CD4-positive, CD25-positive, alpha-beta regulatory T cell (primary cell): ENCODE data around the gene CIROP. TPM values are rescaled to one million over a fixed set of nuclear protein-coding genes. Genes with fewer than 3 reads are reported as not detected.

Experiments
- ATAC-seq, 2 donors: fragments of 150-1000 bp; cut with Tn5 transposase; one replicate each; pipeline ENCODE4 v1.10.0; 2021; ENCODE audit warnings: low read depth in 2 of 2, moderate number of reproducible peaks in 2 of 2, moderate library complexity in 1 of 2
- DNase-seq, 3 donors: peaks; one replicate each; pipeline versions ENCODE4 v3.0.0 to v3.0.0-alpha.2; 2012 to 2022; ENCODE audit warnings: mixed read lengths in 1 of 3
- H3K27ac ChIP-seq: one replicate; pipeline ENCODE4 v1.7.0; 2013; ENCODE audit warnings: mild to moderate bottlenecking, low read length; ENCODE audit not compliant: insufficient read depth, poor library complexity, severe bottlenecking
- H3K27me3 ChIP-seq: one replicate; pipeline ENCODE4 v1.7.0; 2013; ENCODE audit warnings: low read length; ENCODE audit not compliant: control insufficient read depth, insufficient read depth
- H3K36me3 ChIP-seq: one replicate; pipeline ENCODE4 v1.7.0; 2013; ENCODE audit warnings: mild to moderate bottlenecking, low read length, moderate library complexity; ENCODE audit not compliant: control insufficient read depth, insufficient read depth
- H3K4me1 ChIP-seq: 2 replicates; pipeline ENCODE4 v1.7.0; 2013; ENCODE audit warnings: mild to moderate bottlenecking, low read length; ENCODE audit not compliant: insufficient read depth, control insufficient read depth, poor library complexity, severe bottlenecking
- H3K4me3 ChIP-seq: one replicate; pipeline ENCODE4 v1.7.0; 2013; ENCODE audit warnings: low read depth, mild to moderate bottlenecking, low read length, moderate library complexity
- H3K9me3 ChIP-seq, 2 experiments: 1 replicate in 1 of 2; 2 replicates in 1 of 2; pipeline ENCODE4 v1.7.0; 2013; ENCODE audit warnings: low read length in 2 of 2, mild to moderate bottlenecking in 1 of 2, moderate library complexity in 1 of 2; ENCODE audit not compliant: control insufficient read depth in 2 of 2
- H3K27ac Mint-ChIP-seq, 3 donors: one replicate each; pipeline ENCODE4 v1.8.0; 2020 to 2022; ENCODE audit warnings: mild to moderate bottlenecking in 3 of 3, mixed read lengths in 3 of 3, moderate library complexity in 2 of 3
- H3K27me3 Mint-ChIP-seq: one replicate; pipeline ENCODE4 v1.8.0; 2022; ENCODE audit warnings: mild to moderate bottlenecking, mixed read lengths
- H3K36me3 Mint-ChIP-seq: one replicate; pipeline ENCODE4 v1.8.0; 2020; ENCODE audit warnings: mixed read lengths
- H3K4me1 Mint-ChIP-seq, 4 donors: one replicate each; pipeline ENCODE4 v1.8.0; 2020 to 2022; ENCODE audit warnings: mixed read lengths in 4 of 4, mild to moderate bottlenecking in 1 of 4
- H3K4me3 Mint-ChIP-seq, 4 donors: one replicate each; pipeline ENCODE4 v1.8.0; 2020 to 2022; ENCODE audit warnings: mild to moderate bottlenecking in 4 of 4, mixed read lengths in 4 of 4, moderate library complexity in 3 of 4
- H3K9me3 Mint-ChIP-seq, 7 donors: one replicate each; pipeline ENCODE4 v1.8.0; 2020 to 2022; ENCODE audit warnings: mixed read lengths in 7 of 7, mild to moderate bottlenecking in 3 of 7, moderate library complexity in 2 of 7
- polyA plus RNA-seq, 4 donors: library from polyadenylated mRNA; unstranded; fragments of 300-500 nt; fragmentation: Illumina TruSeq; gene quantifications; one replicate each; pipeline ENCODE4 v1.2.3, GENCODE V29; 2021
- total RNA-seq: library from RNA; stranded (reverse); gene quantifications from one replicate; pipeline ENCODE4 v1.2.3, GENCODE V29; 2022

CIROP gene
- total and polyA plus RNA-seq, 5 donors from 2014 or later: 0.23 TPM; not detected in 4

DNA sequence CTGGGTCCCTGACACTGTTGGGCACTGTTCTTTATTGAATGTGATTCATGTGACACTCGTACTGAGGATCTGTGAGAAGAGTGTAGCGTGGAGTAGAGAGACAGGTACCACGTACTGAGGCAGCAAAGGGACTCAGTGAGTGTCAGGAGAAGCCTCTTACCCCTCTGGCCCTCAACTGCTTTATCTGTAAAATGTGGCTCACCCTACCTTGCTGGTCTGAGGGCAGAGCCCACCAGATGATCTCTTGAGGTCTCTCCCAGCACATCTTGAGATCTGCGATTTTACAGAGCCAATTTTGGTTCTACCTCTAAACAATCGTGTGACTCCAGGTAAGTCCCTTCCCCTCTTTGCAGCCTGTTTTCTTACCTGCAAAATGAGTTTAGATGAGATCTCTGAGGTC lies 11.1 kb upstream of the CIROP start:
- H3K9me3 Mint-ChIP-seq: peaks cover 0 to 1% (median 0%) of the 10 kb centered on the region in 7 donors
- H3K27ac Mint-ChIP-seq: no peak overlapping the region
- no peaks in the 10 kb centered on the region for H3K27me3 ChIP-seq
- H3K4me1 Mint-ChIP-seq: peaks cover 0 to 33% (median 17%) of the 10 kb centered on the region in 4 donors
- ATAC-seq: no peak
- H3K4me3 Mint-ChIP-seq: no peak overlapping the region
- H3K4me1 ChIP-seq: peaks cover 26% of the 10 kb centered on the region
- H3K36me3 Mint-ChIP-seq: no peaks in the 10 kb centered on the region
- no peak overlapping the region for H3K27ac ChIP-seq
- DNase-seq: no peak
- no peaks in the 10 kb centered on the region for H3K9me3 ChIP-seq
- H3K36me3 ChIP-seq: no peaks in the 10 kb centered on the region
- H3K27me3 Mint-ChIP-seq: peaks cover 12% of the 10 kb centered on the region
- H3K4me3 ChIP-seq: no peak overlapping the region

DNA sequence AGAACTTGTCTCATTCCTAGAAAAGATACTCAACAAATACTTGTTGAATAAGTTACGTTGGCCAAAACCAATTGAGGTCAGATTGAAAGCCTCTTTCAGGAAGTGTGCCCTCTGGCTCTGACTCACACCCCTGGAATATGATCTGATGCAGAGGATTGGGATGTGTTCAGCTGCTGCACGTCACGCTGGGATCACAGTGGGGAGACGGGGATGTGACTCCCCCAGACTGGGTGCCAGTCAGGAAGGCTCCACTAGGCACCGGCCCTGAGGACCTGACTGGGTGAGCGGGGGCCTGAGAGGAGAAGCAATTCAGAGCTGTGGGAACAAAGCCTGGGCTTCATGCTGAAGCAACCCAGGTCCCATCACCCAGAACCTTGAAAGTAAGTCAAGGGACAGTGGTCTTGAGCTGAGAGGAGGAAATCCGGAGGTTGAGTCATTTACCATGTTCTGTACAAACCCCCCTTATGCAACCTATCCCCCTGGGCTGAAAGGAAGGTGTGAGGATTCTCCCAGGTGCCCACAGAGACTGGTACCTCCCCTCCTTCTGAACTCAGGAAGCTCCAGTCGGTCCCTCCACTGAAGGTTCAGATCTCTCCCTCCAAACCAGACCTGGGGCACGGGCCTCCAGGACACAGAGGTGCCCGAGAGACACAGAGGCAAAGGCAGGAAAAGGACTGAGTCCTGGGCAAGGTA lies 10.4 kb upstream of the CIROP start:
- peaks cover 19% of the 10 kb centered on the region for H3K4me1 ChIP-seq
- Mint-ChIP-seq H3K27ac (no peak overlapping the region), H3K36me3 (no peaks in the 10 kb centered on the region), H3K4me1 (peaks cover 0 to 26% (median 9%) of the 10 kb centered on the region in 4 donors), H3K4me3 (no peak overlapping the region), H3K9me3 (peaks cover 0 to 1% (median 0%) of the 10 kb centered on the region in 7 donors), H3K27me3 (peaks cover 12% of the 10 kb centered on the region)
- H3K4me3 ChIP-seq: no peak overlapping the region
- DNase-seq (no peak), ATAC-seq (no peak)
- H3K36me3 ChIP-seq: no peaks in the 10 kb centered on the region
- no peaks in the 10 kb centered on the region for H3K9me3 ChIP-seq
- no peak overlapping the region for H3K27ac ChIP-seq
- H3K27me3 ChIP-seq: peaks cover 3% of the 10 kb centered on the region

DNA sequence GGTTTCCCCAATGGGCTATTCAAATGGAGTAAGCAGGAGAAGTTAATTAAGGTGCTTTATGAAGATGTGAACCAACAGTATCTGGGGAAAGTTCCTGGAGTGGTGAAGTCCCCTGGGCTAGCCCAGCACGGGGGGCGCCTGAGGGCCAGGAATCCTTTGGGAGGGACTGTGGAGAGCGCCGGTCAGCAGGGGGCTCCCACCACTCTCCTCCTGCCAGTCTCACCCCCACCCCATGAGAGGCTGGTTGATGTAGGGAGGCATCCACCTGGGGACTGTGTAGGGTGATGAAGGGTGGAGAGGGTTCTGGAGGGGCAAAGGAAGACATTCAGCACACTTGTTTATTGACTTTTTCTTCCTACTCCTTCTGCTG lies 9.9 kb upstream of the CIROP start:
- Mint-ChIP-seq H3K36me3 (no peaks in the 10 kb centered on the region), H3K4me1 (peaks cover 0 to 21% (median 5%) of the 10 kb centered on the region in 4 donors), H3K9me3 (peaks cover 0 to 1% (median 0%) of the 10 kb centered on the region in 7 donors), H3K27ac (peak overlapping the region in 1 of 3 donors; percentile 72), H3K4me3 (no peak overlapping the region), H3K27me3 (peaks cover 12% of the 10 kb centered on the region)
- no peak for DNase-seq
- H3K36me3 ChIP-seq: no peaks in the 10 kb centered on the region
- no peak overlapping the region for H3K27ac ChIP-seq
- H3K27me3 ChIP-seq: peaks cover 3% of the 10 kb centered on the region
- peaks cover 13% of the 10 kb centered on the region for H3K4me1 ChIP-seq
- no peak overlapping the region for H3K4me3 ChIP-seq
- no peak for ATAC-seq
- H3K9me3 ChIP-seq: no peaks in the 10 kb centered on the region

DNA sequence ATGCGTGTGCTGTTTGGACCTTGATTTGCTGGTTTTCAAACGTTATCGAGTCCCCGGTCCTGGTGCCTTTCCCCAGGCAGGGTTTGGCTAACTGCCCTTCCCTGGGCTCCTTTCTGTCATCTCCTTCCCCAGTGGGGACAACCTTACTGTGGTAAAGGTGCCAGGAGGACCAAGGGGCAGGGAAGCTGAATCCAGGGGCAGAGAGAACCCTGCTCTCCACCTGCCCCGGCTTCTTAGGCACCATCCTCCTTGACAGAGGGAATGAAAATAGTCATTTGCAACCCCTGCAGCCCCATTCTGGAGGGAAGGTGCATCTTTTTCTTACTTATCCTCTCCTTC lies 9.3 kb upstream of the CIROP start:
- Mint-ChIP-seq H3K4me1 (peaks cover 0 to 15% (median under 1%) of the 10 kb centered on the region in 4 donors), H3K9me3 (peaks cover 0 to 1% (median 0%) of the 10 kb centered on the region in 7 donors), H3K27me3 (peaks cover 9% of the 10 kb centered on the region), H3K27ac (peak overlapping the region in 1 of 3 donors; percentile 72), H3K4me3 (no peak overlapping the region), H3K36me3 (no peaks in the 10 kb centered on the region)
- Histone ChIP-seq H3K27ac (no peak overlapping the region), H3K36me3 (no peaks in the 10 kb centered on the region), H3K4me1 (peaks cover 8% of the 10 kb centered on the region), H3K9me3 (no peaks in the 10 kb centered on the region), H3K4me3 (no peak overlapping the region), H3K27me3 (peaks cover 3% of the 10 kb centered on the region)
- ATAC-seq (no peak), DNase-seq (no peak)

DNA sequence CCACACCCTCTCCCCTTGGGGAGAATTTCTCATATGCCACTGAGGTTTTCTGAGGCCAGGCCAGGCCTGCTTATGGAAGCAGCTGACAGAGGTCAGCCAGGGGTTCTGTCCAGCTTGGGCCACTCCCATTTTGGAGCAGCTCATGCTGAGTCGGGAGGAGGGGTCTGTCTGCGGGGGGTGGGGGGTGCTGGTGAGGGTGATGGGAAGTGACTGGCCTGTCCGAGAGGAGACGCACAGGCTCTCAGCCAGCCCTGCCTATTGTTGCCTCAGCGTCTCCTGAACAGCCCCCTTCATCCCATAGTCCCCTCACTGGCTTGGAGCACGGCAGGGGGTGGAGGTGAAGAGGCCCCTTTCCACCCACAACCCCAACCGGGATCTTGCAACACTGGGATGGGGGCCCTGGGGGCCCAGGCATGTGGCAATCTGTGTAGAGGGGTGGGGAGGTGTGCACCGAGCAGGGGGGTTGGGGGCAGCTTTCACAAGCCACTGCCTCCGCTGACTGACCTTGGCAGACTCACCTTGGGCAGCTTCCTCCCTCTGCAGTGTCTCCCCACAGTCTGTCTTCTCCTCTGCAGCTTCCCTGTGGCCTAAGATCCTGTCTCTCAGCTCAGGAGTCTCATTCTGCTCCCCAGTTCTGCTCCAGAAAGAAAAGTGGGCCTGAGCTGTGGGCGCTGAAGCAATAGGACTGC lies 8.8 kb upstream of the CIROP start:
- DNase-seq: no peak
- Mint-ChIP-seq H3K36me3 (no peaks in the 10 kb centered on the region), H3K4me3 (no peak overlapping the region), H3K4me1 (peaks cover 0 to 11% (median 0%) of the 10 kb centered on the region in 4 donors), H3K27ac (no peak overlapping the region), H3K9me3 (peaks cover 0 to 1% (median 0%) of the 10 kb centered on the region in 7 donors), H3K27me3 (peaks cover 8% of the 10 kb centered on the region)
- Histone ChIP-seq H3K4me1 (peaks cover 5% of the 10 kb centered on the region), H3K36me3 (no peaks in the 10 kb centered on the region), H3K27me3 (peaks cover 3% of the 10 kb centered on the region), H3K9me3 (no peaks in the 10 kb centered on the region), H3K27ac (no peak overlapping the region), H3K4me3 (no peak overlapping the region)
- ATAC-seq: no peak

DNA sequence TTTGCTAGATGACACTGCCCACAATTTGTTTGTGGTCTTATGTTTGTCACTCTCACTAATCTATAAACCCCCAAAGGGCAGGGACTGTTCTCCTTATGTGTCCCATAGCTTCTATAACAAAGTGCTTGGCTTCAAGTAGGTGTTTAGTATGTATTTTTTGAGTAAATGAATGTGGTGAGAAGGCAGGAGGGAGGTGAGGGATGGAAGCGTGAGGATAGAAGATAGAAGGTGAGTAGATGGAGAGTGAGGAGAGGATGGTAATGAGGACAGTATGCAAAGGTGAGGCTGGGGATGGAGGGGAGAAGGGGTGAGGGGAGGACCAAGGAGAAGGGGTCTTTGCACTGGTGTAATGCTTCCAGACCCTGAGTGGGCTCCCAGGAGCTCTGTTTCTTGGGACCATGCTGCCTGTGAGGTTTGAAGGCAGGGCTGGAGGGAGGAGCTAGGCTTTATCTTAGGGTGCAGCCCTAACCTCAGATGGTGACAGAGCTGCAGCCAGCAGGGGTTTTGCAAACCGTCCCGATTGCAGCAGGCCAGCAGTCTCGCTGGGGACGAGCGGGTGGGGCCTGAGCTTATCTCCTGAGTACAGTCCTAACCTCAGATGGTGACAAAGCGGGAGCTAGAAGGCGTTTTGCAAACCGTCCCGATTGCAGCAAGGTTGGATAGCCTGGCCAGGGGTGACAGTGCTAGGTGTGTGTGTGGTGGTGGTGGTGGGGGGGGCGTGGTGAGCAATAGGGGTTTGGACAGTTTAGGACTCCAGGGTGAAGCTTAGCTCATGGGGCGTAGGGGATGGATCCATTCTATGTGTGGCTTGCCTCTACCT lies 7.8 kb upstream of the CIROP start:
- Mint-ChIP-seq H3K36me3 (no peaks in the 10 kb centered on the region), H3K4me3 (no peak overlapping the region), H3K4me1 (peaks cover 0 to 5% (median 0%) of the 10 kb centered on the region in 4 donors), H3K27ac (no peak overlapping the region), H3K27me3 (peaks cover 8% of the 10 kb centered on the region), H3K9me3 (peaks cover 0 to 1% (median 0%) of the 10 kb centered on the region in 7 donors)
- H3K27me3 ChIP-seq: peaks cover 3% of the 10 kb centered on the region
- no peaks in the 10 kb centered on the region for H3K9me3 ChIP-seq
- no peaks in the 10 kb centered on the region for H3K36me3 ChIP-seq
- no peak overlapping the region for H3K4me3 ChIP-seq
- no peak overlapping the region for H3K27ac ChIP-seq
- H3K4me1 ChIP-seq: peaks cover under 1% of the 10 kb centered on the region
- ATAC-seq (no peak), DNase-seq (no peak)

DNA sequence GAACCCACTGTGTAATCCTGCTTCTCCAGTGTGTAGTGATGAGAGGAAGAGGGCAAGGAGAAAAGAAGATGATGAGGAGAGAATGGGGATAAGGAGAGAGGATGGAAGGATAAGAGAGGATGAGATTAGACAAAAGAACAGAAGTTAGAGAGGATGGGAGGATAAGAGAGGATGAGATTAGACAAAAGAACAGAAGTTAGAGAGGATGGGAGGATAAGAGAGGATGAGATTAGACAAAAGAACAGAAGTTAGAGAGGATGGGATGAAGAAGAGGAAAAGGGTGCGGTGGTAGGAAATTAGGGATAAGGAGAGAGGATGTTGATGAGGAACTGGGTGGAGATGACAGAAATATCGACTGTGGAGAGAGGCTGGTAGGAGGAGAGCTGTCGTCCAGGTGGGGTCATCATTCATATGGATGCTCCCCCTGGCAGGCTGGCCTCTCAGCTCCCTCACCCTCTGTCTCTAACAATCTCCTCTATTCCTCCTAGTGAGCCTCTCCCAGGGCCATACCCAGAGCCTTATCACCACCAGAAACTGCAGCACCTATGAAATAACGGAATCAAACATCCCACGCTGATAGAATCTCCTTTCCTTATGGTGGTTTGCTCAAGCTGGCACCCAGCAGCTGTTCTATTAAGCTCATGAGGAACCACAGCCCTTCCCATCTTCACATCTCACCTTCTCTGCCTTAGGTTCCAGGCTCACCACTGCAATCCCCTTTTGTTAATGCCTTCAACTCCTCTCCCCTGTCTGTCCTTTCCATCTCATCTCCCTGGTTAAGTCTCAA lies 6.0 kb upstream of the CIROP start:
- Histone ChIP-seq H3K27ac (no peak overlapping the region), H3K36me3 (no peaks in the 10 kb centered on the region), H3K4me1 (no peaks in the 10 kb centered on the region), H3K27me3 (peaks cover 3% of the 10 kb centered on the region), H3K4me3 (no peak overlapping the region), H3K9me3 (no peaks in the 10 kb centered on the region)
- Mint-ChIP-seq H3K27ac (no peak overlapping the region), H3K9me3 (peaks cover 0 to 1% (median 0%) of the 10 kb centered on the region in 7 donors), H3K36me3 (no peaks in the 10 kb centered on the region), H3K27me3 (peaks cover 12% of the 10 kb centered on the region), H3K4me3 (no peak overlapping the region), H3K4me1 (peaks cover 0 to 2% (median 0%) of the 10 kb centered on the region in 4 donors)
- no peak for ATAC-seq
- no peak for DNase-seq
